ENCODE results near the gene TOP1. TPM values are rescaled to one million over a fixed set of nuclear protein-coding genes. Genes with fewer than 3 reads are reported as not detected.

TOP1 gene
- total and polyA plus RNA-seq, 9 of the 15 experiments (the other 6 are each of a cell fraction or from before 2014, with no cell fraction given): 26.4 to 127 (median 39.6) TPM

GRCh38 chr20:41032271-41032670, 3.6 kb downstream of the TOP1 start (continued):
- TF ChIP-seq ZNF512 (tag; IDR thresholded peaks at IDR 0.05): no peak
- no peak for TF ChIP-seq JUNB (CRISPR knock-in tag; conservative IDR thresholded peaks at IDR 0.05)
- peak; percentile 44; the same call in 1 of the 2 replicates for TF ChIP-seq ATF3 (IDR thresholded peaks at IDR 0.05)
- TF ChIP-seq ATF3 (CRISPR knock-in tag; conservative IDR thresholded peaks at IDR 0.05): no peak
- TF ChIP-seq POLR3A (IDR thresholded peaks at IDR 0.05; ENCODE audit: borderline replicate concordance, extremely low read depth, insufficient read depth, insufficient read length): no peak
- TF ChIP-seq HMBOX1 (IDR thresholded peaks at IDR 0.05): peak; percentile 85
- TF ChIP-seq ZNF253 (CRISPR knock-in tag; conservative IDR thresholded peaks at IDR 0.05): no peak
- no peak for TF ChIP-seq ZNF551 (CRISPR knock-in tag; IDR thresholded peaks at IDR 0.05)
- peak; percentile 19 for TF ChIP-seq DACH1 (IDR thresholded peaks at IDR 0.05; ENCODE audit: partially characterized antibody)
- TF ChIP-seq SRSF1 (IDR thresholded peaks at IDR 0.05; ENCODE audit: low read depth, low read length): no peak
- no peak for TF ChIP-seq GTF3C2 (IDR thresholded peaks at IDR 0.05; ENCODE audit: borderline replicate concordance, extremely low read depth, insufficient read length)
- TF ChIP-seq NFE2 (IDR thresholded peaks at IDR 0.05; ENCODE audit: low read depth): peak; percentile 73
- TF ChIP-seq TEAD1 (CRISPR knock-in tag; IDR thresholded peaks at IDR 0.05): no peak
- TF ChIP-seq NR0B1 (IDR thresholded peaks at IDR 0.05; ENCODE audit: partially characterized antibody): no peak
- no peak for TF ChIP-seq ZNF174 (CRISPR knock-in tag; IDR thresholded peaks at IDR 0.05)
- TF ChIP-seq CXXC5 (CRISPR knock-in tag; IDR thresholded peaks at IDR 0.05): peak; percentile 36; the same call in 1 of the 2 replicates
- TF ChIP-seq ZNF133 (CRISPR knock-in tag; IDR thresholded peaks at IDR 0.05): no peak
- no peak for TF ChIP-seq ZHX1 (conservative IDR thresholded peaks at IDR 0.05; ENCODE audit: low read length)
